A549 (cell line): Measurements from ENCODE around the gene IRAK1. TPM values are rescaled to one million over a fixed set of nuclear protein-coding genes. Genes with fewer than 3 reads are reported as not detected.
A peak's percentile ranks its signal among the peaks of the same experiment; 100 is the strongest.

ENCODE experiments used
- ATAC-seq, 2 experiments: fragments of 200-7000 bp in 1 of 2; fragments of >200 bp in 1 of 2; cut with Nextera tagmentation in 1 of 2; cut with Tn5 transposase in 1 of 2; 3 replicates each; pipeline versions ENCODE4 v1.8.0 to v1.9.1; 2018 to 2020; ENCODE audit warnings: mild to moderate bottlenecking in 1 of 2, moderate library complexity in 1 of 2
- CTCF ChIA-PET: fragments of 300-600 bp; sonication (Branson Sonifier 250); formaldehyde crosslinking; extraction: SDS; loops from one replicate; lab custom pipeline; 2021; ENCODE audit warnings: antibody characterized with exemption, inconsistent platforms; lab: Yijun Ruan, JAX
- POLR2A ChIA-PET: fragments of 350-600 bp; formaldehyde crosslinking; extraction: SDS; loops from one replicate; lab custom pipeline; 2021; ENCODE audit warnings: antibody characterized with exemption, inconsistent platforms; lab: Yijun Ruan, JAX
- DNase-seq, 2 experiments: peaks; one replicate each; pipeline versions ENCODE4 v3.0.0 to v3.0.0-alpha.2; 2011 to 2016; ENCODE audit warnings: low read depth in 1 of 2, low spot score in 1 of 2
- FAIRE-seq: peaks from 2 replicates; lab custom pipeline; 2011; peaks lifted over from hg19 to GRCh38; lab: Jason Lieb, UNC
- H3K27ac ChIP-seq, 2 experiments: fragments of >200 bp; sonication (Bioruptor Twin); formaldehyde crosslinking; 3 replicates each; pipeline ENCODE4 v1.5.1; 2016 to 2017
- H3K4me1 ChIP-seq: fragments of >200 bp; sonication (Bioruptor Twin); formaldehyde crosslinking; 3 replicates; pipeline ENCODE4 v1.6.1; 2016
- H3K4me2 ChIP-seq: fragments of >200 bp; sonication (Bioruptor Twin); formaldehyde crosslinking; 3 replicates; pipeline ENCODE4 v1.6.1; 2016
- H3K4me3 ChIP-seq: fragments of >200 bp; sonication (Bioruptor Twin); formaldehyde crosslinking; 3 replicates; pipeline ENCODE4 v1.5.1; 2016
- H3K9me3 ChIP-seq: fragments of >200 bp; sonication (Bioruptor Twin); formaldehyde crosslinking; 3 replicates; pipeline ENCODE4 v1.6.1; 2016
- BCL3 ChIP-seq: fragments of >200 bp; sonication (Bioruptor Twin); formaldehyde crosslinking; IDR thresholded peaks from 3 replicates; pipeline ENCODE4 v1.6.1; 2016
- BHLHE40 ChIP-seq: IDR thresholded peaks from 2 replicates; pipeline ENCODE4 v1.6.1; 2012; ENCODE audit warnings: low read depth, low read length, inconsistent platforms
- CEBPB ChIP-seq, 2 experiments: fragments of >200 bp in 1 of 2; sonication (Bioruptor Twin) in 1 of 2; formaldehyde crosslinking in 1 of 2; IDR thresholded peaks; 2 replicates each; pipeline ENCODE4 v1.6.1; 2012 to 2016
- CHD4 ChIP-seq: fragments of 200-600 bp; sonication (generic); IDR thresholded peaks from 2 replicates; pipeline ENCODE4 v1.6.1; 2016; ENCODE audit warnings: antibody characterized with exemption, mild to moderate bottlenecking, borderline replicate concordance
- CTCF ChIP-seq: fragments of >200 bp; sonication (Bioruptor Twin); formaldehyde crosslinking; IDR thresholded peaks from 3 replicates; pipeline ENCODE4 v1.5.1; 2016
- E2F6 ChIP-seq: IDR thresholded peaks from 2 replicates; pipeline ENCODE4 v1.6.1; 2012; ENCODE audit warnings: low read depth, borderline replicate concordance
- EHF ChIP-seq: fragments of 250-450 bp; sonication (Bioruptor Pico); IDR thresholded peaks from 2 replicates; pipeline ENCODE4 v1.5.0; 2020; ENCODE audit warnings: mild to moderate bottlenecking
- FOXS1 ChIP-seq: fragments of 250-450 bp; sonication (Bioruptor Pico); IDR thresholded peaks from 2 replicates; pipeline ENCODE4 v1.5.0; 2020; ENCODE audit warnings: mild to moderate bottlenecking, moderate library complexity
- HDAC2 ChIP-seq: fragments of 200-600 bp; sonication (generic); IDR thresholded peaks from 2 replicates; pipeline ENCODE4 v1.6.1; 2016
- HOXB5 ChIP-seq: fragments of 250-450 bp; sonication (Bioruptor Pico); IDR thresholded peaks from 2 replicates; pipeline ENCODE4 v1.5.0; 2020; ENCODE audit warnings: mild to moderate bottlenecking, moderate library complexity
- JUN ChIP-seq, 2 experiments: fragments of >200 bp; sonication (Bioruptor Twin); formaldehyde crosslinking; IDR thresholded peaks; 2 replicates in 1 of 2; 3 replicates in 1 of 2; pipeline ENCODE4 v1.6.1; 2016 to 2017
- JUNB ChIP-seq: fragments of >200 bp; sonication (Bioruptor Twin); formaldehyde crosslinking; IDR thresholded peaks from 2 replicates; pipeline ENCODE4 v1.6.1; 2016
- KDM5A ChIP-seq: fragments of 200-600 bp; sonication (generic); IDR thresholded peaks from 2 replicates; pipeline ENCODE4 v1.6.1; 2016; ENCODE audit warnings: antibody characterized with exemption, mild to moderate bottlenecking
- MAX ChIP-seq: IDR thresholded peaks from 2 replicates; pipeline ENCODE4 v1.6.1; 2012
- NPAS2 ChIP-seq: fragments of 250-450 bp; sonication (Bioruptor Pico); IDR thresholded peaks from 2 replicates; pipeline ENCODE4 v1.8.0; 2022; ENCODE audit warnings: mild to moderate bottlenecking, moderate library complexity, borderline replicate concordance
- PHF8 ChIP-seq: fragments of 200-600 bp; sonication (generic); IDR thresholded peaks from 2 replicates; pipeline ENCODE4 v1.6.1; 2016; ENCODE audit warnings: low read depth, mild to moderate bottlenecking, antibody characterized with exemption, moderate library complexity, borderline replicate concordance
- POLR2A ChIP-seq: IDR thresholded peaks from 2 replicates; pipeline ENCODE4 v1.6.1; 2012; ENCODE audit warnings: mild to moderate bottlenecking, low read length
- POLR2AphosphoS2 ChIP-seq: conservative IDR thresholded peaks from 2 replicates; pipeline ENCODE4 v1.6.1; 2012; ENCODE audit warnings: low read length, improper control_type of control experiment, inconsistent platforms
- RAD21 ChIP-seq, 2 experiments: fragments of >200 bp in 1 of 2; sonication (Bioruptor Twin) in 1 of 2; formaldehyde crosslinking in 1 of 2; IDR thresholded peaks in 1 of 2; conservative IDR thresholded peaks in 1 of 2; 2 replicates in 1 of 2; 3 replicates in 1 of 2; pipeline ENCODE4 v1.6.1; 2012 to 2018; ENCODE audit warnings: inconsistent platforms in 1 of 2
- RCOR1 ChIP-seq: fragments of 150-350 bp; IDR thresholded peaks from 2 replicates; pipeline ENCODE4 v1.6.1; 2014; ENCODE audit warnings: antibody characterized with exemption, low read length, low read depth
- REST ChIP-seq: fragments of 200-600 bp; sonication (generic); IDR thresholded peaks from 2 replicates; pipeline ENCODE4 v1.6.1; 2016; ENCODE audit warnings: antibody characterized with exemption, mild to moderate bottlenecking, moderate library complexity
- RFX5 ChIP-seq: fragments of 450-650 bp; IDR thresholded peaks from 2 replicates; pipeline ENCODE4 v1.7.1; 2014; ENCODE audit warnings: antibody characterized with exemption, mild to moderate bottlenecking, moderate library complexity
- RNF2 ChIP-seq: fragments of 200-600 bp; sonication (generic); IDR thresholded peaks from 2 replicates; pipeline ENCODE4 v1.6.1; 2016; ENCODE audit warnings: low read depth, mild to moderate bottlenecking, antibody characterized with exemption, moderate library complexity, borderline replicate concordance
- SMC3 ChIP-seq: fragments of >200 bp; sonication (Bioruptor Twin); formaldehyde crosslinking; IDR thresholded peaks from 3 replicates; pipeline ENCODE4 v1.6.1; 2018; ENCODE audit warnings: inconsistent platforms
- WGBS: methylation state at CpG from one replicate; pipeline ENCODE4 v1.1.6; 2017; ENCODE audit errors: missing lambda C conversion rate; 5-methylcytosine and 5-hydroxymethylcytosine counted together
- polyA plus RNA-seq, 4 experiments: library from polyadenylated mRNA; depleted of rRNA in 3 of 4; stranded (reverse); fragments of >200 nt; fragmentation: RNase III in 1 of 4; extraction: RNeasy Plus Mini Kit Qiagen cat#74134 plus additional on column Dnase treatment in 1 of 4; gene quantifications; 2 replicates in 3 of 4; 3 replicates in 1 of 4; pipeline ENCODE4 v1.2.3, GENCODE V29; 2011 to 2017

Gene IRAK1
- polyA plus RNA-seq, 2 of the 4 experiments (the other 2 are of a cell fraction), result 73.1 to 177 TPM

- Histone ChIP-seq H3K4me2 (no peak overlapping the region), H3K27ac (0 out of 6 replicates have a peak overlapping the region, but pooled peaks have one; percentile 16 to 30), H3K9me3 (no peaks in the 10 kb centered on the region), H3K4me1 (peaks cover 21% of the 10 kb centered on the region), H3K4me3 (no peak overlapping the region)
- POLR2A ChIA-PET, result interaction anchor here (1.8 kb wide), 1 partner anchor 33 kb away, joined by 6 read pairs; no protein-coding TSS in a partner anchor
- DNase-seq, result peak; percentile 42 to 64
- no peak for FAIRE-seq
- peak; percentile 65 to 84 for ATAC-seq
- WGBS, result 51% methylated on average over 17 of the region's 20 CpGs
- CTCF ChIA-PET, result interaction anchor here (0.7 to 3.0 kb wide), 41 partner anchors 8 to 317 kb away, joined by 3 to 22 read pairs (median 6); no protein-coding TSS in a partner anchor
- TF ChIP-seq RAD21 (conservative IDR thresholded peaks at IDR 0.05 in 1 of 2, IDR thresholded peaks at IDR 0.05 in 1 of 2) (peak; percentile 49 to 50; a peak in 3 of 5 replicates), PHF8 (no peak), E2F6 (no peak), CEBPB (IDR thresholded peaks at IDR 0.05) (no peak), JUN (IDR thresholded peaks at IDR 0.05) (peak in 1 of 2 experiments; percentile 7; a peak in 1 of 5 replicates), BHLHE40 (no peak), HDAC2 (no peak), RFX5 (no peak), JUNB (no peak), POLR2A (no peak), RNF2 (no peak), KDM5A (no peak), FOXS1 (CRISPR knock-in tag) (no peak), SMC3 (peak; percentile 61), BCL3 (no peak), RCOR1 (no peak), MAX (no peak), EHF (CRISPR knock-in tag) (no peak), HOXB5 (CRISPR knock-in tag) (no peak), CTCF (peak; percentile 76), CHD4 (no peak), REST (no peak), NPAS2 (CRISPR knock-in tag) (no peak), POLR2AphosphoS2 (no peak)
- TF ChIP-seq, all 56 proteins: peak for 4
These were observed 5.9 kb downstream of the IRAK1 start for GRCh38 chrX:154013614-154014360.
